ENCODE results near the gene ABCF2.

DNA sequence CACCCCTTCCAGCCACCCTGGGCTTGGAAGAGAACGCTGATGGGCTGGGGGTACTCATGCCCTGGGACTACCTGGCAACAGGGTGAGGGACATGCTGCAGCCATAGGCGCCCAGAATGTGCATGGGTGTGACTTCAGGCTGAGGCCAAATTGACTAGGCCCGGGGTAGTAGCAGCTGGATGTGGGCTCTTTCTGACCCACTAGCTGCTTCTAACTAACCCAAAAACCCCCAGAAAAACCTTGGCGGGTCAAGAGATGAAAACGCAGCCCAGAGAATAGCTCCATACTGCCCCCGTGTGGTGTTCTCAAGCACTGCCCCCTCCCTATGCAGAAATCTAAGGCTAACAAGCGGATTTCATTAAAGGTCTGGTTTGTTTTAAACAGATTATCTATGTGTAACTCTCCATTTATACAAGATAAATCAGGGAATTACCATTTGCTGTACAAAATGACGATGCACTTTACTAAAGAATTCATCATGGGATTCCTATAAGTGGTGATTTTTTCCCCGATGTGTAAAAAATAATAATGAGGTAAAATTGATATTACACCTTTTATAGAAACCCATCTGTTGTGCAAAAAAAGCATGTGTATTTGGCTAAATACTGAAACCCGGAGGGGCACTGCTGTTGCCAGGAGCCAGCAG is 17.3 kb upstream of the ABCF2 start:
- no peak for TF ChIP-seq SP1 (IDR thresholded peaks at IDR 0.05)
- TF ChIP-seq FOXA1 (IDR thresholded peaks at IDR 0.05) = no peak
